GM18868 (cell line): ENCODE measurements around the gene SLC27A4.

ENCODE experiments used
- ATAC-seq: cut with Tn5 transposase; IDR thresholded peaks from one replicate; pipeline ENCODE4 v1.9.1; 2021; ENCODE audit warnings: mild to moderate bottlenecking, moderate library complexity; ENCODE audit not compliant: unreplicated experiment

Gene SLC27A4

GRCh38 chr9:128361986-128362646, 21.8 kb downstream of the SLC27A4 start:
- ATAC-seq = peak; percentile 62

GRCh38 chr9:128362774-128363173, 22.4 kb downstream of the SLC27A4 start:
- ATAC-seq = no peak

DNA sequence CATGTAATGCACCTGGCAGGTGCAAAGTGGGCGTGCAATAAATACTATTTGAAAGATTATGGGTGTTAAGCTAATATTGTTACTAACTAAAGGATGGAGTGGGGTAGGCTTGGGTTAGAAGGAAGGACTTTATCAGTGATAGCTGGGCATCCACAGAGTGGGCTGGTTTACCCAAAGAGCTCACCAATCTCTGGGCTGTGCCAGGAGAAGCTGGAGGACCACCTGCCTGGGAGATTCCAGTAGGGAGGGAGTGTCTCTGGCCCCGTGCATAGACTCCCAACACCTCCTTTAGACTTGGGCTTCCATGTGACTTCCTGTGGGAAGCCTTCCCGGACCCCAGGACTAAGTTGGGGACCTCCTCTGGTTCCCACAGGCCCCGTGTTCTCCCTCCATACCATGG, 25.2 kb downstream of the SLC27A4 start:
- no peak for ATAC-seq

GRCh38 chr9:128369024-128369706, 28.8 kb downstream of the SLC27A4 start:
- no peak for ATAC-seq

DNA sequence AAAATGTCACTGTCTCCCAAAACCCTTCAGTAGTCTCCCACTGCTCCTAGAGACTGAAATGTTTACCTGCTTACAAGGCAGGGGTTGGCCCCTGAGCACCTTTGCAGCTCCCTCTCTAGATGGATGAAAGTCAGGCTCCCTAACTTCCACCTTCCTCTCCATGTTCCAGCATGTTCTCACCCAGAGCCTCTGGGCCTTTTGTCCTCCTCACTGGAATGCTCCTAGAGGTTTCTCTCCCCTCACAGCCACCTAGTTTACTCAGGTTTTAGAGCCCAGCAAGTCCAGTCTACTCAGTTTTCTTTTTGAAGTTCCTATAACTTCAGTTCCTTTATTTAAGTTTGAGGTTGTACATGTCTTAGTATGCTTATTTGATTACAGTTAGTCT, 30.0 kb downstream of the SLC27A4 start:
- no peak for ATAC-seq

DNA sequence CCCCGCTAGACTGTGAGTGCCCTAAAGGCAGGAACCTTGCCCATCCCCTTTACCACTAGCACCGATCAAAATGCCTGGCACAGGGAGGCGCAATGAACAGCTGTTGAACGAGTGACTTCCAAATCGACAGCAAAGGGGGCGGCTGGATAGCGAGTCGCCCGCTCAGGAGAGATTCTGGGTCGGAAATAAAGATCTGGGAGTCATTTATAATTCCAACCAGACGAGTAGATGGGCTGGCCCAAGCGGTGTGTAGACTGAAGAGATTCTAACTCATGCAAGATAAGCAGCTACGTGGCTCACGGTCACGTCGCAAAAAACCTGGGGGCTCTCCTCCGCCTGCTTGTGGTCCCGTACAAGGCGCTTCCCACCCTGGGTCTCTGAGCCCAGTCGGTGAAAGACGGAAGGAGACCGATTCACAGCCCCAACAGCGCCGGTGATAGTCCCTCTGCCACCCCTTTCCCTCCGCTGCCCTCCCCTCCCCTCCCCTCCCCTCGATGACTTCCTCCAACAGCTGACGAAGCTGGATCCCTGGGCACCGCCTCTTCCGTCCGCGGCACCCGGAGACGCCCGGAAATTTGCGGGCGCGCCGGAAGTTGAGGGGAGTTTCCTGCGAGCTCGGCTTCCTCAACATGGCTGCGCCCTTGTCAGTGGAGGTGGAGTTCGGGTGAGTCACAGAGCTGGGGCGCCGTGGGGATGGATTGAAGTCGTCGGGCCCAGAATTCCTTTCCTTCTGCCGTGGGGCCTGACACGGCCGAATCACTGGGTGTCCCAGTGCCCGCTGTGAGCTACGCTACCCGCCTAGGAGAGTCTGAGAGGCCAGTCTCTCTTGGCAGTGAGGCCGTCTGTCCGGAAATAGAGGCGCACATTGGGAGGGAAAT, 30.7 kb downstream of the SLC27A4 start, which contains the start of gene URM1:
URM1 (plus strand) TSS at position 623 of the 878 bp plus-strand sequence; CDS start at position 630, 7 bp downstream.
- ATAC-seq = peak; percentile 83

DNA sequence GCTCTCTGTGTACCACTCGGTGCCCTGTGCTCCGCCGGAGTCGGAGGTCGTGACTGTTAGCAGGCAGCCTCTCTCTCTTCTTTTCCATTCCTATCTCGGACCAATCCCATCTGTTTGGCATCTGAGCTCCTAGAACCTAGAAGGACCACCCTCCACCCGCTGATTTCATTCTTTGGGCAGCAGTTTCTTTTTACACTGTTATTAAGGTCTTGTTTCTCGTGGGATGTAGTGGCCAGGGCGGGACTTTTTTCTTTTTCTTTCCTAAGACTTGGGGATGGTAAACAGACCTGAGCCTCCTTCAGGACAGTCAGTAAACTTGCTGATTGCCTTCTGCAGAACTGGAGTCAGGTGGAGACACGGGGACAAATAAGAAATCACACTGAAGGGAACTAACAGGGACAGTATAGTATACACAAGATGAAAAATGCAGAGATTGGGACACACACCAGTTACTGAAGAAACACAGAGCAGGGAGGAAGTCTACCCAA, 31.3 kb downstream of the SLC27A4 start:
- ATAC-seq = no peak

DNA sequence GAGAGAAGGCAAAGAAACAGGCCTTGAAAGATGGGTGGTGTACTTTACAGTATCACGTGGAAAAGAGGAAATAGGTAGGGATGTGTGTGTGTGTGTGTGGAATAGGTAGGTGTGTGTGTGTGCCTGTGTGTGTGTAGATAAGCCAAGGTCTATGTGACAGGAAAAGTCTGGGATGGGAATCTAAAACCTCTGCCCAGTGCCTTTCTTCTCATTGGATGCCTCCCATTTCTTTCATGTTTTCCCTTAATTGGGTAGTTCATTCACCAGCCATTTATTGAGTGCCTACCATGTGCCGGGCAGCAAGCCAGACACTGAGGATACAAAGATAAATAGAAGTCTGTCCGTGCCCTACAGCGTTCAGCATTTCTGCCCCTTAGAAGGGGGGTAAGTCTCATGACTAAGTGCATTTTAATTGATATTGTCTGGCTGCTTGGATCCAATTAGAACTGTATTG, 31.9 kb downstream of the SLC27A4 start:
- ATAC-seq = no peak

GRCh38 chr9:128372784-128373183, 32.5 kb downstream of the SLC27A4 start:
- no peak for ATAC-seq

- ATAC-seq = no peak
Observed at GRCh38 chr9:128374221-128374675, 33.9 kb downstream of the SLC27A4 start.

GRCh38 chr9:128375865-128376264, 35.5 kb downstream of the SLC27A4 start:
- no peak for ATAC-seq

- ATAC-seq = no peak
Observed at GRCh38 chr9:128382261-128382660, 41.9 kb downstream of the SLC27A4 start.

DNA sequence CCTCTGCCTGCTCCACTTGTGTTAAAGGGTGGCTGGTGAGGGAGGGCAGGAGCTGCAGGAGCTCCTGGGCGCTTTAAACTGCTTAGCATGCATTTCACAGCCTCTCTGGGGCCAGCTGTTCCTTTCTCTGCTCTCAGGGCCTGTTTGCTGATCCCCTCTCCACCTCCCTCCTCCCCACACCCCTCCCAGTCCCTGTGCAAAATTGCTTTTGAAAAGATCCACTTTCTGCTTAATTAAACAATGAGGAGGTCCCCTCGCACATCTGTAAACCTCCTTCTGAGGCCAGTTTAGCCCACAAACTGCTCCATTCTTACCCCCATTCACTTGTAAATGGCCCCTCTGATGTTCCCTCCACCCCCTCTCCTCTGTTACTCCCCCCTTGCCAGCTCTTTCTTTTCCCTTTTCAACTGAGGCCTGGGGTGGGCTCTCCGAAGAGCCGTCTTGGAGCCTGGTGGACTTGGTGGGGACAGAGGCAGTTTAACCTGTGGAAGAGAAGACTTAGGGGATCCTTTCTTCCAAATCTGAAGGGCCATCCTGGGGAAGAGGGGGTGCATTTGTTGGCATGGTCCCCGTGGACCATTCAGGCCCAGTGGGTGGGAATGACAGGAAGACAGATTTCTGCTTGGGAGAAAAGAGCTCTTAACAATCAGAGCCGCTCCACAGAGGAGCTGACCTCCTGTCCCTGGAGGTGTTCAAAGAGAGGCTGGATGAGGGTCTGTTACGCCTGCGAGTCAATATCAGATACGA, 42.9 kb downstream of the SLC27A4 start:
- no peak for ATAC-seq

DNA sequence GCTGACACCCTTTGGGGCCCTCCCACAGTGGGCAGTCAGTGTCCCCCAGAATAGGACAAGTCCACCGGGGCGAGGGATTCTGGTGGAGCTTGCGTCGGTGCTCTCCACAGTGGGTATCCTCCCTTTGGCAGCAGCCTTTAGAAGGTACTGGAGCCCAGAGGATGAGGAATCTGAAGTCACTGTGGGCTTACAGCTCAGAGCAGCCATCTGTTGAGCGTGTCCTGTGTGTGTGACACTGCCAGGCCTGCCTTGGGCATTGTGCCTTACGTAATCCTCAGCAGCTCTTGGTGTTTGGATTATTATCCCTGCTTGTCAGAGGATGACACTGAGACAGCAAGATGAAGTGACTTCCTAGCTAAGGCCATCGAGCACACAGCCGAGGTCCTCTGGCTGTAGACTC, 43.5 kb downstream of the SLC27A4 start:
- no peak for ATAC-seq

- ATAC-seq = no peak
Observed at GRCh38 chr9:128384801-128385495, 44.6 kb downstream of the SLC27A4 start.

GRCh38 chr9:128385496-128386460, 45.5 kb downstream of the SLC27A4 start:
- ATAC-seq = no peak

DNA sequence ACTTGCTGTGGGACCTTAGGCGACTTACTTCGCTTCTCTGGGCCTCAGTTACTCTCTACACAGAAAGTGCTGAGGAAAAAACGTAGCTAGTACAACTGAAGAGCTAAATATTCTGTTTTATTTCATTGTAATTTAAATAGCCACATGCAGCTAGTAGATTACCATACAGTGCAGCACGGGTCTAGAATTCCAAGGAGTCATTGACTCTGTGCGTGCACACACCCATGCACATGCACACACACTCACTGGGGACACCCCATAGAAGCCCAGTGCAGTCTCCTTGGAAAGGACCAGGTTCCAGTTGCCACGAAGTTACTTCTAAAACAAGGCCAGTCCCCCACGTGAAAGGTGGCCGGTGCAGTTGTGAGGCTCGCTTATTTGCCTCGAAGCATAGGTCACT, 47.8 kb downstream of the SLC27A4 start:
- no peak for ATAC-seq

DNA sequence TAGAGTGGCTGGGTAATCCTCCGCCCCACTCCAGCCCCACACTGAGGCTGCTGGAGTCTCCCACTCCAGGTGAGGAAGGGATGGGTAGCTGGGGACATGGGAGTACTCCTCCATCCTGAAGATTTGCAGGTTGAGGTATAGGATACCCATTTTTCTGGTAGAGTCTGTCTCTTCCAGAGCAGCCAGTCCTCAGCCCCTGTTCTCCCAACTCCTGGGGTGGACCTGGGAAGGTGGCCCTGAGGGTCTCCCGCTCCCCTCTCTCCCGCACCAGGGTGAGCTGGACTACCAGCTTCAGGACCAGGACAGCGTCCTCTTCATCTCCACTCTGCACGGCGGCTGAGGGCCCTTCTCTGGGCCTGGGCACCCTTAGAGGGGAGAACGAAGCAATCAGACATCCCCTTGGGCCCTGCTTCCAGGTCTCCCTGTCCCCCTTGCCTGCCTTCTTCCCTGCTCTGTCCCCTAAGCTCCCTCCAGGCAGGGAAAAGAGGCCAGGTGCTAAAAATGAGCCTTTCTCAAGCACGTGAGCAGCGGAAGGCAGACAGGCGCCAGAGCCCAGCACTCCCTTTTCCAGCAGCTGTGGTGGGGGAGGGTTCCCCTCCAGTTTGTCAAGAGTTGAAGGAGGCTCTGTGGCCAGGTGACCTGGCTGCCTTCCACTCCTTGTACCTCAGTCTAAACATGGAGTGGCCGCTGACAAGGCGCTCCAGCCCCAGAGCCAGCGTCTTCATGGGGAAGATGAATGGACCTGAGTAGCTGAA, 49.2 kb downstream of the SLC27A4 start:
- ATAC-seq = no peak
